CD4-positive, alpha-beta T cell treated with Interleukin-17A for 4 hours (primary cell): ENCODE measurements around the gene TMEM72.
A peak's percentile ranks its signal among the peaks of the same experiment; 100 is the strongest.

Experiments
- DNase-seq: peaks from one replicate; pipeline ENCODE4 v3.0.0-alpha.2; 2020; ENCODE audit warnings: mixed read lengths

Gene TMEM72

DNA sequence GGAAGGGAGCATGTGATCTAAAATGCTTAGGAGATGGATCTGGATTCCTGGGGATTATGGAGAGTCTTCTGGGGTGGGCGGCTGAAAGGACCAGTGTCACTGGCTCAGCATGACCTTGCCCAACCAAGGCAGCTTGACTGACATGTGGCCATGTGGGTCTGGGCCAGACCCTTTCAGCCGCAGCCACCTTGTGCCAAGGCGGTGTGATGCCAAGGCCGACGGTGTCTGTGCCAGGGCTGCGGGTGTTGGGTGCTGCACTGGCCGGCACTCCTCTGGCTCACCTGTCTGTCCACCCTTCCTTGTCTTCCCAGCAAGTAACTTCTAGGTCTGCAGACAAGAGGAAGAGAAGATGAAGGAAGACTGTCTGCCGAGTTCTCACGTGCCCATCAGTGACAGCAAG, 58.7 kb downstream of the TMEM72 start:
- no peak for DNase-seq

DNA sequence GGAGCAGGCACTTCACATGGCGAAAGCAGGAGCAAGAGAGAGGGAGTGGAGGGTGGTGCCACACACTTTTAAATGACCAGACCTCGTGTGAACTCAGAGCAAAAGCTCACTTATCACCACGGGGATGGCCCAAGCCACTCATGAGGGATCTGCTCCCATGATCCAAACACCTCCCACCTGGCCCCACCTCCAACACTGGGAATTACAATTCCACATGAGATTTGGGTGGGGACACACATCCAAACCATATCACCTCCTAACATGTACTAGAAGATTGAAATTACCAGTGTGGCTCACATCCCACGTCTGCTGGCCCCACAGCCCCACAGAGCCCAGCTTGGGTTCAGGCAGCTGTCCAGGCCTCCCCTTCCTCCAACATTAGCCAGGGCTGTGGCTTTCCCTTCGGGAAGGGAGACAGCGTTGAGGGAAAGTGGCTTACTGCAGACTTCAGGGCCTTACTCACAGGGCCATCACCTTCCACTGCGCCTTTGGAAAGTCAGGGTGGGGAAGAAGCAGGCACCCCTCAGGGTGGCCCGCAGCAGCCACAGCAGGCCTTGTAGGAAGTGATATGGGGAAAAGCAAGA, 59.8 kb downstream of the TMEM72 start:
- DNase-seq: no peak

DNA sequence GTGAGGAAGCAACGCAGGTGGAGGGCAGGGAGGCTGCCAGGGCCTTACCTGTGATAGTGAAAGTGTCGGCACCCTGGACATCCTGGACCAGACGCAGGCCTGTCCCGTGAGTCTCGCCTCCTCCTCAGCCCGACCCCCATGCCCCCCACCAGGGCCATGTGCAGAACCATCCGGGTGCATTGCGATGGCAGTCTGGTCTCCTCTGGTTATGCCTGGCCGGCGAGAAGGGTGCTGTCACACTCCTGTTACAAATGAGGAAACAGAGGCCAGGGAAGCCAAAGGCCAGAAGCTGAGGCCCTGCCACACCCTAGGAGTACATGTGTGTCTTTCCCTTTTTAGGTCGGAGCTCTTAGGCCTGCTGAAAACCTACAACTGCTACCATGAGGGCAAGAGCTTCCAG, 60.3 kb downstream of the TMEM72 start:
- no peak for DNase-seq

DNA sequence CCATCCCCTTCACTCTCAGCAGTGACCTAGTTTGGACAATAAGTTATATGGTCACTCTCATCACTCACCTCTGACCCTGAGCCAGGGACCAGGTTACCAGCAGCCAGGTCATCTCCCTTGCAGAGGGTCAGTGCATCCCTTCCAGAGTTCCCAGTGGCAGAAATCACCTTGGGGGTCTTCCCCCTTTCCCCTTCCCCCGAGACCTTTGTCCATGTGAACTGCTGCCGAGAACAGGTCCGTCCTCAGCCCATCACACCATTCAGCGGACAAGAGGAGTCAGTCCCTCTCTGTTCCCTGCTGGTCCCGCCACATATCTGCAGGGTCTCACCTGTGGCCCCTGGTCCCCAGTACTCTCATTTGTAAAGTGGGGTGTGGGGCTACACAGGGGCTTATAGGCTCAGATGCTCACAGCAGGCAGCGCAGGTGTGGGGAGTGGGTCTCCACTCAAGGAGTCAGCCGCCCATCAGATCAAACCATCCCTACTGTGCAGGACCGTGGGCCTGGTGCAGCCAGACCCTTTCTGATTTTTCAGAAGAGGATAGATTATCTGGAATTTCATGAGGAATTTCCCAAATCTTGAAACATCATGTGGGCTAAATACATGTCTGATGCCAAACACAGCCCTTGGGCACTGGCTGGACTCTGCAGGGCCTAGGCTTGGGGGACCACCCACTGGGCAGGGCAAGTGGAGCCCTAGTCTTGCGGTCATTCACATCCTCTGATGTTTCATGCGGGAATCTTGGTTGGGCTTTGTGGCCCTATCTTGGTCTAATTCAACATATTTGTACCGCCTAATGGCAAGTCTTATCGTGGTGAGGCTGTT, 61.0 kb downstream of the TMEM72 start:
- no peak for DNase-seq

DNA sequence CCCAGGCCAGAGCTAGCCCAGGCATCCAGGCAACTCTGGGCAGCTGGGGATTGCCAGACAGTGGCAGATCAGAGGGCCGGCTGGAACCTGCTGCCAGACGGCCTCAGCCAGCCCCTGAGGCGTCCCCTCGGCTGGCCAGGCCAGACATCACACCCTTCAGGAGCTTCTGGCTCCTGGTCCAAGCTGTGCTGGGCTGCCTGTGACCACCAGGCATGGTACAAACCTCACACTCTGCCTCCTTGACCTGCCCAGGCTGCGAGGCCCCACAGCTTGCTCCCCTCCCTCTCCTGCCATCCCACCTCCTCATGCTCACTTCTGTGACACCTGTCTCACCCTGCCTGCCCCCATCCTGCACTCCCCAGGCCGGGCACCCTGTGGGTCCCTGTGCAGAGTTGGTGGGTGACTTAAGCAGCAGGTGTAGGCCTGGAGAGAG, 61.8 kb downstream of the TMEM72 start:
- DNase-seq: no peak

DNA sequence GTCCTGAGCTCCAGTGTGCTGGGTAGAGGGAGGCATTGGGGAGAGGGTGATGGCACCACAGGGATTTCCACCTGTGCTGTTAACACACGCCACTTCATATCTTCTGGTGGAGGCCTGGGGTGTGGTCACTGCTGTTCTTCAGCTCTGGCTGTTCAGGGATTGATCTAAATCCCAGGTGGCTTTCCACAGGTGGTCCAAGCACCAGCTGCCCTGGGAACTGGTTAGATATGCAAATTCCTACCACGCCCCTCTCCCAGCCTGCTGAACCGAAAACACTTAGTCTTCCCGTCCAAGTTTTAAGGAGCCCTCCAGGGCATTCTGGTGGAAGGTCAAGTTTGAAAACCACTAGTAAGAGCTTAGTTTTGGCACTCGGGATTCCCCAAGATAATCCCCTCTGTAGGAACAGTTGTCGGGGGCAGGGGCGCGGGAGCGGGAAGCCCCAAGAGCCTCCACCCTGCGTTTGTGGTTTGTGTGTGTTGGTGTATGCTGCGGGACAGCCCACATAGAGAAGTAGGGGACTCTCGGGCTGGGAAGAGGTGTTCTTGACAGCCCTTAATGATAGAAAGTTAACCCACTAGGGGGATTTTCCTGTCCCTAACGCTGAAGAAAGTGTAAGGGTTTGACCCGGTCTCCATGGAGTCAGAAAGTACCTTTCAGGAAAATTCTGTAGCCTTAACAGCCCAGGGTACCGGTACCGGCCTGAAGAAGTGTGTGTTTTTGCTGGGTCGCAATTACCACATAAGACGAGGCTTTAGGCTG, 62.4 kb downstream of the TMEM72 start:
- no peak for DNase-seq

DNA sequence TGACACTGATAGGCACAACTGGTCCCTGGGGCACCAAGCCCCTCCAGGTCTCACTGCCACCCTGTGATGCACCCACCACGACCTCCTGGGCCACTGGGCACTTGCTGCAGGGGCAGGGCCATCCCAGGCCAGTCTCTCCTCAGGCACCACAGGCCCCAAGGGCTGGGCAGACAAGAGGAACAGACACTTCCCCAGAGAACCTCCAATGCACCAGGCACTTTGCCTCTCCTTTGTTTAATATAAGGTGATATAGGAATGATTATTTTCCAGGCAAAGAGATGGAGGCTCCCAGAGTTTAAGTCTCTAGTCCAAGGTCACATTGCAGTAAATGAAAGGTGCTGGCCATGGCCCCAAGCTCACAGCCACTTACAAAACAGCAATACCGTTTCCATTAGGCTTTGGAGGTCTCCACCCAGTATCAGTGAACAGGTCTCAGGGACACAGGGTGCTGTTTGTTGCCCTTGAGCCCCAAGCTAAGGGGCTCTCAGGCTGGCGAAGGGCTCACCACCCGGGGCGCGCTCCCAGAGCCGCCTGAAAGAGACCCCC, 63.0 kb downstream of the TMEM72 start:
- DNase-seq: no peak

DNA sequence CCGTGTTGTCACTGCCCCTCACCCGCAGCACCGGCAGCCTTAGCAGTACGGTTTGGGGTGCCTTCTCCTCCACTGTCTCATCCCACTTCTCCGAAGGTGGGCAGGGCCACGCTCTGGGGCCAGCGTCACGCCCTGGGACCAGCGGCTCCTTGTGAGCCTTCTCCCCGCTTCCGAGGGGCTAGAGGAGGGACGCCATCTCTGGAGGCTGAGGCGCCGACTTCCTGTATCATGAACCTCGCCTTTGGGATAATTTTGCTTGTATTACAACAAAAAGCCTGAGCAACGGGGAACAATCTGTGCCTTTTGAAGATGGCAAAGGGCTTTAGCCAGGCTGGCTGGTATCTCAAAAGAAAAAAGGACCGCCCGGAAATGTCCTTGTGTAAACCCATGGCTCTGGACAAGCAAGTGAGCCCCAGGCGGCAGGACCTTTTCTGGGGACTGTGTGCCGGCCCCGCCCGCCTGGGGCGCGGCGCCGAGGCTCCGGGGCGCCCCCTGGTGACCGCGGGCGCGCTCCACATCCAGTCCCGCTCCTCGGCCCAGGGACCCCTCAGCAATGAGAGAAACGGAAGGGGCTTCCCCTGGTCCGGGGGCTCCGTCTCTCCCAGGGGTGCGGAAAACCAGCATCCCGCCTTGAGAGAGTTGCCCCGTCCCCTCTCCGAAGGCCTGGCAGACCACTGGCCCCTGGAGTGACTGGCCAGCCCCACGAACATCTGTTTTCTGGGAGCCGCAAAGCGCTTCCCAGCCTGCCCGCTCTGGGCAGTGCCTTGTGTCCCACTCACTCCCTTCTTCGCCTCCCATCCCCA, 63.7 kb downstream of the TMEM72 start:
- peak; percentile 77 for DNase-seq

DNA sequence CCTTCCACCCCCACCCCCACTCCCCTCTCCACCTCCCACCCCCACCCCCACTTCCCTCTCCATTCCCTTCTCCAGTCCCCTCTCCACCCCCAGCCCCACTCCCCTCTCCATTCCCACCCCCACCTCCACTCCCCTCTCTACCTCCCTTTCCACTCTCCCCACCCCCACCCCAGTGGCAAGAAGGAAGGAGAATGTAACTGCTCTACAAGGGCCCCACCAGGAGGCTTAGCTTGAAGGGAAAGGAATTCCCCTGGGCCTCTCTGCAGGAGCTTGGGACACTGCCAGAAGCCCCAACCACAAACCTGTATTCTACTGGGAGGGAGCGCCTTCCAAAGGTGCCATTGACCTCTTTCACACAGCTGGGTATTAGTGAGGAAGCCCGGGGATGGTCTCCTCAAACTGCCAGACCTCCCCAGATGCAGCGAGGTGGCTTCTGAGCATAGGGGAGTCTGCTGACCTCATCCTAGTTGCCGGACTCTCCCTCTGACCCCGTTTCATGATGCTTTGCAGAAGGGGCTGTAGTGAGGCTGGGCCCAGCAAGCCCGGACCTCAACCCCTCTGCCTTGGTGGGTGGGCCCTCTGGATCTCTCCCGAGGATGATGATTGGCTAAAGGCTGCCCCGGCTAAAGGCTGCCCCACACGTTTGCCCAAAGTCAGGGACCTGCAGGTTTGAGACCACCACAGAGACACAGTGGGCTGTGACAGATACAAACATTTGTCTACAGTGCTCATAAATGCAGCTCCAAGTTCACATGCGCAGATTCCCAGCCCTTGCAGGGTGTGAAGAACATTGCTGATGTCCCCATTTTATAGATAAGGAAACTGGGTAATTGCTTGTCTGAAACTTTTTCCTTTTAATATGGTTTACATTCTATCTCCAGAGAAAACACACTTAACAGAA, 64.5 kb downstream of the TMEM72 start:
- DNase-seq: no peak

DNA sequence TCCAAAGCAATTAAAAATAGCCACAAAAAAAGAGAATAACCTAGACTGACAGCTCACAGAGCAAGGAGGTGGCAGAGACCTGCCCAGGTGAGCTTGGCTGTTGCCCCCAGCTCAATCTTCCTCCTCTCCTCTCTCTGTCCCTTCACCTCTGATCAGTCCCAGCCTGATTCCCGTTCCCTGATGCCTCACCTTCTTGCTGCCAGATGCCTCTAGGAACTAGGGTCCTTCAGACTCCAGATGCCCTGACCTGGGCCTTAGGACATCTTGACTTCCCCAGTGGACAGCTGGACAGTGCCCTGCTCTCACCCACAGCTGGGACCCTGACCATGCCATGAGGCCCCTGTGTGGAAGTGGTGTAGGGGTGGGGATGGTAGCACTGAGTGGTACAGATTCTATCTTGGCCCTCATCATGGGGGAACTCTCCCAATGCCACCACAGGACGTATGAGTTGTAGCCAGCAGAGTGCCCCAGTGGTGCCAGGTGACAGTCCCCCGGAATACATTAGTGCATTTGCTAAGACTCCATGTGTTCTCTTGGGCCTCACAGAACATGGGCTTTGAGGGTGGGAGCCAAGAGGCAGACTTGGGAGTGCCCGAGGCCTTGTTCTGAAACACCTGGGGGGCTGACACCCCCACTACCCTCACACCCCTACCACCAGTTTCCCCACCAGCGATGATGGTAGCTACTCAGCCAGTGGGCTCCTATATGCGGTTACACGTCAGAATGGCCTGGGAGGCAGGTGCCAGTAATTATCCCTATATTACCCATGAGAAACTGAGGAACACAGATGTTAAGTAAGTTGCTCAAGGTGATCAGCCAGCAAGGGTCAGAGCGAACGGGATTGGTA, 65.4 kb downstream of the TMEM72 start:
- no peak for DNase-seq

DNA sequence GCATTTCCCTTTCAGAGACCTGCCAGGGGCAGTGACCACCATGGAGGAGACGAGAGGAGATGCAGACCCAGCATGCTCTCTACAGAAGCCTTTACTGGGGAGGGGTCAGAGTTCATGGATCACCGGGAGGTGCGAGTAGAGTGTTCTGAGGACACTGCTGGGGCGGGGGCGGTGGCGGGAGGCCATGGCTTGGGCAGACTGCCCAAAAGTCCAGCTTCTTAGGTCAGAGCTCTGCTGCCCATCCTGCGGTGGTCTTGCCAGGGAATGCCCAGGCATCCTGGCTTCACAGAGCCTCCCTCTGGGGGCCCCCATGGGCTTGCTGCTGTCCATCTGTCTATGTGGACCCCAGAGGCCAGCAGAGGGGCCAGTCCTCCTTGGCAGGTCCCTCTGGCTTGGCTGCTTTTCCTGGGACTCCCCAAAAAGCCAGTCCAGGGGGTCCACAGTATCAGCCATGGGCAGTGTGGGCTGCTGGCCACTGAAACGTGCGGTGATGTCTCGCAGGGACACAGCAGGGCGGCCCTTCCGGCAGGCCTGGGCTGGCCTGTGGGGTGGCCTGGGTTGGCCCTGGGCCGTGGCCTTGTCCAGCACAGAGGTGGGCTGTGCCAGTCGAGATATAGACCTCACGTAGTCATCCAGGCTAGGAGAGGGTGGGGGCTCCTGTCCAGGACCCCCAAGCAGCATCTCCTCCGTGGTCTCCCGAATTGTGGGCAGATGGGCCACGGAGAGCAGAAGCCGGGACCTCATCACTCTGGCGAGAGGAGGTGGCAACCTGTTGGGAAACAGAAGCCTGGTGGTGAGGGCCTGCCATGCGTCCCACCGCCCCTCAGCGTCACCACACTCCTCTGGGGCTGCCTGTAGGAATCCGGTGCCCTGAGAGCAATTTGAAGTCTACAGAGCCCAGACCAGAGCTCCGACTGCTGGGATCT, 66.4 kb downstream of the TMEM72 start:
- no peak for DNase-seq

DNA sequence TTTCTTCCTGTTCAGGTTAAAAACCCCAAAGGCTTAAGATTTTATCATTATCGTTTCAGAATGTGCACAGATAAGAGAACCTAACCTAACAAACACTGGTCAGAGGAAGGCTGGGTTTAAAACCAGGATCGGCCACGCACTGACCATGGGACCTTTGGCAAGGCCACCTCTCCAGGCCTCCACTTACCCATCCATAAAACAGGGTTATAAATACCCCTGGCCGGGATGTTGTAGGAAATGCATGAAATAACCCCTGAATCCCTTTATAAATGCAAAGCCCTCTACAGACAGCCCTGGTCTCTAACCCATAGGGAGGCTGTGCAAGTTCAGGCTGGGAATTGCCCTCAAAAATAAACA, 67.1 kb downstream of the TMEM72 start:
- no peak for DNase-seq

DNA sequence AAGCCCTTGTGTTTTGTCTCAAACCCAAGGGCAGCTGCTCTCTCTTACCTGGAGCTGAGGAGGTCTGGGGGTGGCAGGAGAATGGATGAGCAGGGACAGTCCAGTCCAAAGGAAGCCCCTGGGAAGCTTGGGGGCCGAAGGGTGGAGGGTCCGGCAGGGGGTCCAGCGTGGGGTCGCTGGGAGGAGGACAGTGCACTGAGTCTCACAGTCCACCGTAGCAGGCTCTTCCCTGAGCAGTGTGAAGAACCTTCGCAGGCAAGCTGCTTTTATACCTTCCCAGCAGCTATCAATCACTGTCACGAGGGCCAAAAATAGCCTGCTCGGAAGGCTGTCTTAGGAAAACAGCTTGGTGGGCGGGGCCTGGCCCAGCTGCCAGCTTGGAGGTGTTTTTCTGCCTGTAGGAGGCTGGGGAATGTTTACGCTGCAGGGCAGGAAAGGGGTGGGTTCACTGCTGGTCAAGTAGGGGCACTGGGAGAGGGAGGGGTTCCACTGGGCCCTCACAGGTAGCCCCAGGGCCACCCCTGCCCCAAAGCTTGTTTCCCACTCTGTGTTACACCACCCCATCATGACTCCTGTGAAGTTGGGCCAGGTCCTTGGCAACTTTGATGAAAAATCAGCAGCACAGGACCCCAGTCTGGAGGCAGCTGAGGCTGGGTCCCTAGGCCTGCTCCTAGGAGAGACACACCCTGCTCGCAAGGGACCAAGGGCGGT, 67.6 kb downstream of the TMEM72 start, which contains the start of gene DEPP1:
DEPP1 (minus strand) TSS at position 240 of the 711 bp plus-strand sequence. CDS start 779 bp downstream, outside the sequence.
- peak; percentile 30 for DNase-seq

DNA sequence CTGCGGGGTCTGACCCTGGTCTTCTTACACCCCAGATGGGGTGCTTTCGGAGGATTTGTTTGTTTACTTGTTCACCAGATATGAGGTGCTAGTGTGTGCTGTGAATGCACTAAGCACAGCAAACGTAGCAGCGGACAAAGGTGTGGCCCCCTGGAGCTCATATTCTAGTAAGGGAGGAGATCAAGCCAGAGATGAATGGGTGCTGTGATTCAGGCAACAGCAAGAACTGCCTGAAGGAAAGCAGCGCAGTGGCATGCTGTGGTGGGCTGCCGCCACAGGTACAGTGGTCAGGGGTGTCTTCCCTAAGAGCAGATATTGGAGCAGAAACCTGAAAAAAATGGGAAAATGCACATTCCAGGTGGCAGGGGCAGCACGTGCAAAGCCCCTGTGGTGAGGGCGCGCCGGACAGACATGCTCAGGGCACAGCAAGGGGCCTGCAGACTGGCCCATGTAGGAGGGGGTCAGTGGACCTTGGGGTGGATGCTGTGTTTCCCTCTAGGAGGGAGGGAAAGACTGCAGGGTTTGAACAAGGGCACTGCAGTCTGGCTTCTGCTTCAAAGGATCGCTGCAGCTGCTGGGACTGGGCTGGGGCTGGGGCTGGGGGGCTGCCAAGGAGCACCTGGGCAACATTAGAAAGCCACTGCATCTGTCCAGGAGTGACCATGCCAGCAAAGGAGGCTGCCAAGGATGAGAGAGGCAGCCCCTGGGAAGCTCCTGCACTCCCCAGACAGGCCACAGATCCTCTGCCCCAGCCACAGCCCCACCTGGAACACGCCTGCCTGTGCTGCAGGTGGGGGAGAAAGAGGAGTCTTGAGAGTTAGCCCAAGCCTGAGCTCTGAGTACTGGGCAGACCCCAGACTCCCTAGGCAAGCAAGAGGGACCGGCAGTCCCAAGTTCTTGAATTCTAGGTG, 68.4 kb downstream of the TMEM72 start:
- DNase-seq: no peak

DNA sequence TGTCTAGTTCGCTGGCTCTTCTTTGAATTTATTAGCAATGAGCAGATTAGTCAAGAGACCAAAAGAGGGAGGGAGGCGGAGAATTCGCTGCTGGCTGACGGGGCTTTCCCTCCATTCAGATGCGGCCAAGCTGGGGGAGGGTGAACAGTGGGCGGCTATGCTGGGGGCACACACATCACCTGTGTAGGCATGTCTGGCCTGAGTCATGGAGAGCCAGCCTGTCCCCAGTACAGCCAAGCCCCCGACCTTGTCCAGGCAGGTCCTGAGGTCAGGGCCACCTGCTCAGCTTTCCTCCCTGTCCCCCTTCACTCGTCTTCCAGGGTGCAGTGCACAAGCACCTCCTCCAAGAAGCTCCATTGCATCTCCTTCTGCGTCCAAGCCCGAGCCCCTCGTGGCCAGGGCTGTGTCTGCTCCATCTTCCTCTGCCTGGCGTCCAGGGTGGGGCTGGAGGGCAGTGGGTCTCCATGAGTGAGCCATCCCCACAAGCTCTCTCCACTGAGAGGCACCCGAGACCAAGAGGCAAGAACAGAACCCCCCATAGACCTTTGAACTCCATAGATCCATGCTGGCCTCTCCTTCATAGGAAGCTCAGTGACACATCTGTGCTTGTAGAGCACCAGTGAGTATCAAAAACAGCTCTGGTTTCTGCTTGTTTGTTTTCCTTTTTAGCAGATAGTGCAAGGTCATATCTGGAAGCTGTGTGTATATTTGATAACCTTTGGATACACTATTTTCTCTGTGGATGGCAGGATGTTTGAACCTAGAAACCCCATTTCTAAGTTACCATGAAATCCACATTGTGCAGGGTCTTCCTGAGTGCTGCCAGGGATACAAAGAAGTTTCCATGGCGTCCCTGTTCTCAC, 69.4 kb downstream of the TMEM72 start:
- no peak for DNase-seq
